ENCODE measurements around the gene MALT1.

MALT1 gene

GRCh38 chr18:58633874-58634273, 37.4 kb upstream of the MALT1 start:
- peaks cover 16% of the 10 kb centered on the region for H3F3A ChIP-seq (ENCODE audit: insufficient read depth, low read length)
- H3K9me3 ChIP-seq (replicated peaks; ENCODE audit: insufficient read depth, low read length): no peaks in the 10 kb centered on the region
- peak overlapping the region; percentile 61 for H3K4me2 ChIP-seq (ENCODE audit: low read depth, low read length)
- no peaks in the 10 kb centered on the region for H3K79me2 ChIP-seq (ENCODE audit: low read length)
- H3K4me1 ChIP-seq (ENCODE audit: low read length): peaks cover 53% of the 10 kb centered on the region
- peak; percentile 87 for DNase-seq
- no peaks in the 10 kb centered on the region for H3K27me3 ChIP-seq (replicated peaks; ENCODE audit: insufficient read depth, low read length)
- H2AFZ ChIP-seq (ENCODE audit: low read length): no peak overlapping the region
- no peak for TF ChIP-seq EZH2 (optimal IDR thresholded peaks at IDR 0.05; ENCODE audit: low read depth, low read length)
- TF ChIP-seq CTCF (IDR thresholded peaks at IDR 0.05; ENCODE audit: low read length): no peak
- TF ChIP-seq EZH2phosphoT487 (IDR thresholded peaks at IDR 0.05; ENCODE audit: low read length): no peak
- H3K9me2 ChIP-seq (replicated peaks; ENCODE audit: insufficient read depth, low read length): no peaks in the 10 kb centered on the region
- peak overlapping the region; percentile 48 for H3K9ac ChIP-seq (ENCODE audit: low read length)
- H4K20me1 ChIP-seq (ENCODE audit: insufficient read depth, low read length): no peaks in the 10 kb centered on the region
- no peaks in the 10 kb centered on the region for H3K36me3 ChIP-seq (replicated peaks; ENCODE audit: insufficient read depth, low read length)
- H3K4me3 ChIP-seq (ENCODE audit: low read length): peak overlapping the region; percentile 10; the same call in 1 of the 2 replicates
- peak overlapping the region; percentile 94 for H3K27ac ChIP-seq (ENCODE audit: low read length)

GRCh38 chr18:58635891-58636290, 35.4 kb upstream of the MALT1 start:
- no peaks in the 10 kb centered on the region for H3K79me2 ChIP-seq (ENCODE audit: low read length)
- no peak overlapping the region for H3K4me3 ChIP-seq (ENCODE audit: low read length)
- H3K4me2 ChIP-seq (ENCODE audit: low read depth, low read length): no peak overlapping the region
- no peaks in the 10 kb centered on the region for H3K9me3 ChIP-seq (replicated peaks; ENCODE audit: insufficient read depth, low read length)
- no peaks in the 10 kb centered on the region for H3K27me3 ChIP-seq (replicated peaks; ENCODE audit: insufficient read depth, low read length)
- TF ChIP-seq CTCF (IDR thresholded peaks at IDR 0.05; ENCODE audit: low read length) (no peak), EZH2phosphoT487 (IDR thresholded peaks at IDR 0.05; ENCODE audit: low read length) (no peak), EZH2 (optimal IDR thresholded peaks at IDR 0.05; ENCODE audit: low read depth, low read length) (no peak)
- no peaks in the 10 kb centered on the region for H3K9me2 ChIP-seq (replicated peaks; ENCODE audit: insufficient read depth, low read length)
- H3K9ac ChIP-seq (ENCODE audit: low read length): no peak overlapping the region
- no peak for DNase-seq
- no peaks in the 10 kb centered on the region for H4K20me1 ChIP-seq (ENCODE audit: insufficient read depth, low read length)
- no peaks in the 10 kb centered on the region for H3K36me3 ChIP-seq (replicated peaks; ENCODE audit: insufficient read depth, low read length)
- no peak overlapping the region for H3K27ac ChIP-seq (ENCODE audit: low read length)
- peaks cover 71% of the 10 kb centered on the region for H3K4me1 ChIP-seq (ENCODE audit: low read length)
- H3F3A ChIP-seq (ENCODE audit: insufficient read depth, low read length): peaks cover 16% of the 10 kb centered on the region
- no peak overlapping the region for H2AFZ ChIP-seq (ENCODE audit: low read length)

GRCh38 chr18:58637197-58637596, 34.1 kb upstream of the MALT1 start:
- no peaks in the 10 kb centered on the region for H3K9me3 ChIP-seq (replicated peaks; ENCODE audit: insufficient read depth, low read length)
- no peak overlapping the region for H3K9ac ChIP-seq (ENCODE audit: low read length)
- H3K79me2 ChIP-seq (ENCODE audit: low read length): no peaks in the 10 kb centered on the region
- no peaks in the 10 kb centered on the region for H4K20me1 ChIP-seq (ENCODE audit: insufficient read depth, low read length)
- peaks cover 16% of the 10 kb centered on the region for H3F3A ChIP-seq (ENCODE audit: insufficient read depth, low read length)
- no peaks in the 10 kb centered on the region for H3K36me3 ChIP-seq (replicated peaks; ENCODE audit: insufficient read depth, low read length)
- H3K4me2 ChIP-seq (ENCODE audit: low read depth, low read length): no peak overlapping the region
- peaks cover 71% of the 10 kb centered on the region for H3K4me1 ChIP-seq (ENCODE audit: low read length)
- H2AFZ ChIP-seq (ENCODE audit: low read length): no peak overlapping the region
- H3K27ac ChIP-seq (ENCODE audit: low read length): no peak overlapping the region
- H3K27me3 ChIP-seq (replicated peaks; ENCODE audit: insufficient read depth, low read length): no peaks in the 10 kb centered on the region
- no peak for DNase-seq
- H3K9me2 ChIP-seq (replicated peaks; ENCODE audit: insufficient read depth, low read length): no peaks in the 10 kb centered on the region
- no peak for TF ChIP-seq EZH2 (optimal IDR thresholded peaks at IDR 0.05; ENCODE audit: low read depth, low read length)
- no peak for TF ChIP-seq CTCF (IDR thresholded peaks at IDR 0.05; ENCODE audit: low read length)
- TF ChIP-seq EZH2phosphoT487 (IDR thresholded peaks at IDR 0.05; ENCODE audit: low read length): no peak
- no peak overlapping the region for H3K4me3 ChIP-seq (ENCODE audit: low read length)
